NT2/D1 (cell line): ENCODE measurements around the gene CHST15.

Source experiments
- SUZ12 ChIP-seq: IDR thresholded peaks from 2 replicates; pipeline ENCODE4 v1.6.1; 2011; ENCODE audit not compliant: insufficient read length, insufficient read depth; ENCODE audit errors: extremely low read depth
- YY1 ChIP-seq: IDR thresholded peaks from 2 replicates; pipeline ENCODE4 v1.6.1; 2011; ENCODE audit not compliant: insufficient read length, insufficient read depth
- ZNF274 ChIP-seq: IDR thresholded peaks from 2 replicates; pipeline ENCODE4 v1.6.1; 2011; ENCODE audit warnings: mild to moderate bottlenecking, low read depth, low read length

GRCh38 chr10:124079864-124080263 is 13.5 kb downstream of the CHST15 start:
- no peak for TF ChIP-seq YY1
- no peak for TF ChIP-seq SUZ12
- TF ChIP-seq ZNF274: no peak
